Testis (tissue), 3 donors: ENCODE data around the gene BCL11A. TPM values are rescaled to one million over a fixed set of nuclear protein-coding genes. Genes with fewer than 3 reads are reported as not detected.

Experiments used
- DNase-seq: peaks from one replicate; pipeline ENCODE4 v3.0.0-alpha.2; 2019
- H3K27ac ChIP-seq, 2 donors: fragments of 200-600 bp; sonication (generic); one replicate each; pipeline ENCODE4 v1.5.1; 2019
- H3K27me3 ChIP-seq: fragments of 200-600 bp; sonication (generic); one replicate; pipeline ENCODE4 v1.5.1; 2019
- H3K36me3 ChIP-seq: fragments of 200-600 bp; sonication (generic); one replicate; pipeline ENCODE4 v1.5.1; 2017; ENCODE audit warnings: low read depth; ENCODE audit errors: missing control alignments
- H3K4me1 ChIP-seq: fragments of 200-600 bp; sonication (generic); one replicate; pipeline ENCODE4 v1.5.1; 2019
- H3K4me3 ChIP-seq, 2 donors: fragments of 200-600 bp; sonication (generic); one replicate each; pipeline ENCODE4 v1.5.1; 2017 to 2019
- H3K9me3 ChIP-seq: fragments of 200-600 bp; sonication (generic); one replicate; pipeline ENCODE4 v1.5.1; 2017
- POLR2A ChIP-seq: fragments of 450-650 bp; IDR thresholded peaks from one replicate; pipeline ENCODE4 v1.6.1; 2017; ENCODE audit warnings: antibody characterized with exemption, mild to moderate bottlenecking, moderate library complexity
- WGBS, 2 donors: methylation state at CpG; one replicate each; pipeline ENCODE4 v1.1.5; 2018; 5-methylcytosine and 5-hydroxymethylcytosine counted together
- intact Hi-C: fragments of 100-400 bp; cut with DNase I; formaldehyde crosslinking; loops from one replicate; pipeline ENCODE4 v1.15.1; 2023; ENCODE audit warnings: low total_unique reads
- polyA plus RNA-seq: library from polyadenylated mRNA; stranded (reverse); fragments of 350-450 nt; fragmentation: Illumina TruSeq; extraction: RNeasy Lipid Tissue Mini Kit (QIAGEN cat#74804); gene quantifications from one replicate; pipeline ENCODE4 v1.2.3, GENCODE V29; 2014; ENCODE audit warnings: low read depth, low replicate concordance; ENCODE audit not compliant: insufficient read depth
- total RNA-seq, 2 donors: library from RNA; depleted of rRNA; stranded (reverse); fragments of >200 nt; gene quantifications; one replicate each; pipeline ENCODE4 v1.2.3, GENCODE V29; 2016
- TF ChIP-seq, protein P1 (sequence below), 3 experiments: fragments of 450-650 bp in 2 of 3; fragments of 200-600 bp in 1 of 3; sonication (generic) in 1 of 3; IDR thresholded peaks; one replicate each; pipeline ENCODE4 v1.5.1; 2016 to 2019; ENCODE audit warnings: antibody characterized with exemption in 3 of 3, mild to moderate bottlenecking in 2 of 3, moderate library complexity in 1 of 3

Gene BCL11A
- total and polyA plus RNA-seq, 3 donors from 2014 or later, result 4.1 to 11.6 (median 5.1) TPM

GRCh38 chr2:60469536-60470317 lies 83.7 kb downstream of the BCL11A start:
- TF ChIP-seq, protein P1, sequence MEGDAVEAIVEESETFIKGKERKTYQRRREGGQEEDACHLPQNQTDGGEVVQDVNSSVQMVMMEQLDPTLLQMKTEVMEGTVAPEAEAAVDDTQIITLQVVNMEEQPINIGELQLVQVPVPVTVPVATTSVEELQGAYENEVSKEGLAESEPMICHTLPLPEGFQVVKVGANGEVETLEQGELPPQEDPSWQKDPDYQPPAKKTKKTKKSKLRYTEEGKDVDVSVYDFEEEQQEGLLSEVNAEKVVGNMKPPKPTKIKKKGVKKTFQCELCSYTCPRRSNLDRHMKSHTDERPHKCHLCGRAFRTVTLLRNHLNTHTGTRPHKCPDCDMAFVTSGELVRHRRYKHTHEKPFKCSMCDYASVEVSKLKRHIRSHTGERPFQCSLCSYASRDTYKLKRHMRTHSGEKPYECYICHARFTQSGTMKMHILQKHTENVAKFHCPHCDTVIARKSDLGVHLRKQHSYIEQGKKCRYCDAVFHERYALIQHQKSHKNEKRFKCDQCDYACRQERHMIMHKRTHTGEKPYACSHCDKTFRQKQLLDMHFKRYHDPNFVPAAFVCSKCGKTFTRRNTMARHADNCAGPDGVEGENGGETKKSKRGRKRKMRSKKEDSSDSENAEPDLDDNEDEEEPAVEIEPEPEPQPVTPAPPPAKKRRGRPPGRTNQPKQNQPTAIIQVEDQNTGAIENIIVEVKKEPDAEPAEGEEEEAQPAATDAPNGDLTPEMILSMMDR (IDR thresholded peaks at IDR 0.05), result no peak
- TF ChIP-seq POLR2A, result no peak
- DNase-seq, result no peak
- Histone ChIP-seq H3K36me3 (no peaks in the 10 kb centered on the region), H3K27me3 (no peaks in the 10 kb centered on the region), H3K4me3 (no peak overlapping the region), H3K4me1 (no peaks in the 10 kb centered on the region), H3K9me3 (no peaks in the 10 kb centered on the region), H3K27ac (no peak overlapping the region)
- intact Hi-C loops, result no loop called here
- 75 to 77% methylated on average over 6 of the region's 6 CpGs for WGBS, 2 donors

DNA sequence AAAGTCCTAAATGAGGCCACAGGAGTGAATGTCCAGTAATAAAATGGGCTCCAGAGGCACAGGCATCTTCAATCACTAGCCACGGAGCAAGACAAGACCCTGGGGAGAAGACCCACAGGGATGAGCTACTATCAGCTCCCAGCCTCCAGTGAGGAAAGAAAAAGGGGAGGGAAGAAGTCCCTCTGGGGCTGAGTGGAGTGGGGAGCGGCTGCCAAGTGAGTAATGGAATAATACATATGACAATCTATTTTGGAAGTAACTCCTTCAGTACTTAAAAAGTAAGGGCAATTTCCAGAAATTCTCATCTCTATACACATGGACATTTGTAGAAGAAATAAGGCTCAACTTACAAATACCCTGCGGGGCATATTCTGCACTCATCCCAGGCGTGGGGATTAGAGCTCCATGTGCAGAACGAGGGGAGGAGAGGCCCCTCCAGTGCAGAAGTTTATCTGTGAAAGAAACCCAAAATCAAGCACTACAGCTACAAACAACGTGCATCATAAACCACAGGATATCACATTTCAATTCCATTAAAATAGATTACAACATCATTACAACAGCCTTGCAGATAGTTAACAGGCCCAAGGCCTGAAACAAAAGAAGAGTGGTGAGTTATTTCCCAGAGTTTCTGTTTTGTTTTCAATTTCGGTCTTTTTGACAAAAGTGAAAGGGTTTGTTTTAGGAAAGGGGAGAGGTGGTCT lies 84.9 kb downstream of the BCL11A start:
- TF ChIP-seq, protein P1 (IDR thresholded peaks at IDR 0.05), result no peak
- no peak for TF ChIP-seq POLR2A
- H3K27me3 ChIP-seq, result no peaks in the 10 kb centered on the region
- no peaks in the 10 kb centered on the region for H3K4me1 ChIP-seq
- 74 to 84% methylated on average over 7 of the region's 7 CpGs for WGBS, 2 donors
- DNase-seq, result no peak
- intact Hi-C loops, result no loop called here
- H3K9me3 ChIP-seq, result no peaks in the 10 kb centered on the region
- H3K4me3 ChIP-seq, result no peak overlapping the region
- no peaks in the 10 kb centered on the region for H3K36me3 ChIP-seq
- H3K27ac ChIP-seq, result no peak overlapping the region

- H3K36me3 ChIP-seq, result no peaks in the 10 kb centered on the region
- WGBS, 2 donors, result 84 to 88% methylated on average over 3 of the region's 3 CpGs
Measured at GRCh38 chr2:60466161-60466702, 87.2 kb downstream of the BCL11A start.

DNA sequence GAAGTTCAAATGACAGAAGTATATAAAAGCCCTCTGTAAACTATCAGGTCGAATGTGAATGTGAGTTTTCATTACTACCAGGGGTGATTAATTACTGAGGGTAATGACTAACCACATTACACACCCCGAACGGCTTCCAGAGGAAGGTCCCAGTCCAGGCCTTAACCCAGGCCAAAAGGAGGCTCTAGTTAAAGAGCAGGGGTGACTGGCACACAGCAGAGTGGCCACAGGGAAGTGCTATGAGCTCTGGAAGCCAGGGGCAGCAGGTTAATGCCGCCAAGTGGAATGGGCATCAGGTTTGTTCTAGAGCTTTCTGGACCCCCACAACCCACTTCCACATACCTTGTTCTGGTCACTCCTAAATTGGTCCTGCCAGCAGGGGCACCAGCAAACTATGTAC lies 87.7 kb downstream of the BCL11A start:
- Histone ChIP-seq H3K36me3 (no peaks in the 10 kb centered on the region), H3K27ac (no peak overlapping the region), H3K4me1 (peaks cover 6% of the 10 kb centered on the region), H3K27me3 (no peaks in the 10 kb centered on the region), H3K9me3 (no peaks in the 10 kb centered on the region), H3K4me3 (no peak overlapping the region)
- DNase-seq, result no peak
- WGBS, 2 donors, result 73 to 78% methylated on average over 4 of the region's 4 CpGs
- no peak for TF ChIP-seq POLR2A
- TF ChIP-seq, protein P1 (IDR thresholded peaks at IDR 0.05), result no peak
- intact Hi-C loops, result no loop called here

More at GRCh38 chr2:60466161-60466702, 87.2 kb downstream of the BCL11A start:
- Histone ChIP-seq H3K4me1 (peaks cover 6% of the 10 kb centered on the region), H3K27me3 (no peaks in the 10 kb centered on the region), H3K27ac (no peak overlapping the region), H3K4me3 (no peak overlapping the region), H3K9me3 (no peaks in the 10 kb centered on the region)
- intact Hi-C loops, result no loop called here
- DNase-seq, result no peak
- TF ChIP-seq, protein P1 (IDR thresholded peaks at IDR 0.05), result no peak
- TF ChIP-seq POLR2A, result no peak
